GM23248 (cell line): ENCODE measurements around the gene DLG2. TPM values are rescaled to one million over a fixed set of nuclear protein-coding genes. Genes with fewer than 3 reads are reported as not detected.

Experiments
- DNase-seq: peaks from one replicate; pipeline ENCODE4 v3.0.0-alpha.2; 2015
- H2AFZ ChIP-seq: fragments of 200-600 bp; sonication (generic); 2 replicates; pipeline ENCODE4 v1.6.1; 2016; ENCODE audit warnings: antibody characterized with exemption
- H3F3A ChIP-seq: fragments of 200-600 bp; sonication (generic); 2 replicates; pipeline ENCODE4 v1.6.1; 2016; ENCODE audit warnings: mild to moderate bottlenecking, antibody characterized with exemption, mixed run types; ENCODE audit not compliant: insufficient read depth
- H3K27ac ChIP-seq: fragments of 200-600 bp; sonication (generic); 2 replicates; pipeline ENCODE4 v1.5.1; 2016; ENCODE audit warnings: mild to moderate bottlenecking
- H3K27me3 ChIP-seq: fragments of 200-600 bp; sonication (generic); replicated peaks from 2 replicates; pipeline ENCODE4 v1.6.1; 2016; ENCODE audit warnings: mild to moderate bottlenecking; ENCODE audit not compliant: insufficient read depth
- H3K36me3 ChIP-seq: fragments of 200-600 bp; sonication (generic); 2 replicates; pipeline ENCODE4 v1.6.1; 2016; ENCODE audit warnings: low read depth, mild to moderate bottlenecking
- H3K4me1 ChIP-seq: fragments of 200-600 bp; sonication (generic); 2 replicates; pipeline ENCODE4 v1.6.1; 2016; ENCODE audit warnings: mild to moderate bottlenecking; ENCODE audit not compliant: insufficient read depth
- H3K4me2 ChIP-seq: fragments of 200-600 bp; sonication (generic); one replicate; pipeline ENCODE4 v1.6.1; 2016; ENCODE audit warnings: mild to moderate bottlenecking; ENCODE audit not compliant: unreplicated experiment
- H3K4me3 ChIP-seq: fragments of 200-600 bp; sonication (generic); 2 replicates; pipeline ENCODE4 v1.5.1; 2016; ENCODE audit warnings: mild to moderate bottlenecking
- H3K79me2 ChIP-seq: fragments of 200-600 bp; sonication (generic); 2 replicates; pipeline ENCODE4 v1.6.1; 2016; ENCODE audit warnings: mild to moderate bottlenecking; ENCODE audit not compliant: insufficient read depth
- H3K9ac ChIP-seq: fragments of 200-600 bp; sonication (generic); 2 replicates; pipeline ENCODE4 v1.6.1; 2016; ENCODE audit warnings: mild to moderate bottlenecking
- H3K9me2 ChIP-seq: fragments of 200-600 bp; sonication (generic); 2 replicates; pipeline ENCODE4 v1.6.1; 2016; ENCODE audit warnings: mixed run types, mild to moderate bottlenecking, moderate library complexity; ENCODE audit not compliant: insufficient read depth
- H3K9me3 ChIP-seq: fragments of 200-600 bp; sonication (generic); one replicate; pipeline ENCODE4 v1.6.1; 2017; ENCODE audit warnings: low read depth
- H4K20me1 ChIP-seq: fragments of 200-600 bp; sonication (generic); 2 replicates; pipeline ENCODE4 v1.6.0; 2016; ENCODE audit not compliant: insufficient read depth
- EZH2 ChIP-seq: fragments of 200-600 bp; sonication (generic); IDR thresholded peaks from 2 replicates; pipeline ENCODE4 v1.6.1; 2018; ENCODE audit warnings: antibody characterized with exemption, mild to moderate bottlenecking; ENCODE audit not compliant: insufficient read depth, poor library complexity, severe bottlenecking
- EZH2phosphoT487 ChIP-seq: fragments of 200-600 bp; sonication (generic); IDR thresholded peaks from 2 replicates; pipeline ENCODE4 v1.6.1; 2018; ENCODE audit warnings: antibody characterized with exemption, moderate library complexity, mild to moderate bottlenecking, low read depth; ENCODE audit not compliant: insufficient read depth
- WGBS, 2 experiments: methylation state at CpG; one replicate each; pipeline ENCODE4 v1.1.6; 2015 to 2017; ENCODE audit warnings: low lambda C conversion rate in 2 of 2, low coverage in 1 of 2; ENCODE audit errors: missing lambda C conversion rate in 2 of 2; 5-methylcytosine and 5-hydroxymethylcytosine counted together
- in situ Hi-C: fragments of 300-500 bp; cut with MboI; formaldehyde crosslinking; loops from 2 replicates; pipeline ENCODE4 v1.15.0; 2020
- polyA plus RNA-seq: library from polyadenylated mRNA; unstranded; fragments of >200 nt; fragmentation: Nextera tagmentation; extraction: Ambion mirVana; gene quantifications from 2 replicates; pipeline ENCODE4 v1.2.1, GENCODE V29; 2016
- total RNA-seq: library from RNA; depleted of rRNA; stranded (reverse); fragments of >200 nt; shearing (Covaris generic); gene quantifications from 2 replicates; pipeline ENCODE4 v1.2.3, GENCODE V29; 2014

Gene DLG2
- total and polyA plus RNA-seq, 2 experiments from 2014 or later = 1.1 to 1.7 TPM

DNA sequence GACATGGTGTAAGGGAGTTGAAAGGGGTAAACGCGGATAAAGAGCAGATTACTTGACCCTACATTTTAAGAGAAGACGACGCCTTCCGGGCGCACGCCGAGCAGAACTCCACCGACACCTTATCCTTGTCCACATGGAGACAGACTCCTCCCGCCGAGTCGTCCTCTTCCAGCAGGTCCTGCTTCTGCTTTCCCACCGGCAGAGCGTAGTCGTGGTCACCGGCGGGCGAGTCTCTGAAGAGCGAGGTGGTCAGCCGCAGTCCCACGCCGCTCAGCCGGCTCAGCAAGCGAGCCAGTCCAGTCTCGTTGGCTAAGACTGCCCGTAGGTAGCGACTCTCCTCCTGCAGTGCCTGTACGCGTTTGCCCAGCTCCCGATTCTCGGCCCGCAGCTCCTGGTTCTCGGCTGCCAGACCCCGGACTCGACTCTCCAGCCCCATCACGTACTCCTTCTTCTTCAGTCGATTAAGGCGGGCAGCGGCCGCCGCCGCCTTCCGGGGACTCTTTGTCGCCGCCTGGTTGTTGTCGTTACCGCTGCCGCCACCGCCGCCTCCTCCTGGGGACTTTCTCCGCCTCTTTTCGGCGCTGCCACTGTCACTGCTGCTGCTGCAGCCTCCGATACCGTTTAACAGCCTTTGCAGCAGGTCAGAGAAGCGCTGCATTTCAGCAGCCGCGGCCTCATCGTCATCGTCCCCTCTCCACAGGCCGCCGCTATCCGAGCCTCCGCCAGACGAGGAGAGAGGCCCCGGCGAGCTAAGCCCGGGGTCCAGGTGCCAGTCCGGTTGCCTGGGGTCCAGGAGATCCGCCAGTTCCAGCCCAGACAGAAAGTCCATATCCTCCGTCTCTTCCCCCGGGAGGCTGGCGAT is 36.8 kb upstream of the DLG2 start:
- no peaks in the 10 kb centered on the region for H3K9me3 ChIP-seq
- in situ Hi-C loops = no loop called here
- H4K20me1 ChIP-seq = peaks cover 16% of the 10 kb centered on the region; the same call in 1 of the 2 replicates
- H3K27me3 ChIP-seq = no peaks in the 10 kb centered on the region
- H3K9me2 ChIP-seq = no peaks in the 10 kb centered on the region
- H3K4me1 ChIP-seq = peaks cover 30% of the 10 kb centered on the region
- H2AFZ ChIP-seq = peak overlapping the region; percentile 89
- DNase-seq = peak; percentile 75
- 0 out of 2 replicates have a peak, but pooled peaks cover 14% of the 10 kb centered on the region for H3F3A ChIP-seq
- H3K79me2 ChIP-seq = peaks cover 58% of the 10 kb centered on the region
- TF ChIP-seq EZH2 = no peak
- TF ChIP-seq EZH2phosphoT487 = no peak
- H3K4me2 ChIP-seq = peak overlapping the region; percentile 96
- H3K4me3 ChIP-seq = peak overlapping the region; percentile 87
- H3K9ac ChIP-seq = peak overlapping the region; percentile 99
- H3K27ac ChIP-seq = peak overlapping the region; percentile 99
- H3K36me3 ChIP-seq = peaks cover 26% of the 10 kb centered on the region
- WGBS, 2 experiments = 1 to 2% methylated on average over 66 to 73 of the region's 73 CpGs

DNA sequence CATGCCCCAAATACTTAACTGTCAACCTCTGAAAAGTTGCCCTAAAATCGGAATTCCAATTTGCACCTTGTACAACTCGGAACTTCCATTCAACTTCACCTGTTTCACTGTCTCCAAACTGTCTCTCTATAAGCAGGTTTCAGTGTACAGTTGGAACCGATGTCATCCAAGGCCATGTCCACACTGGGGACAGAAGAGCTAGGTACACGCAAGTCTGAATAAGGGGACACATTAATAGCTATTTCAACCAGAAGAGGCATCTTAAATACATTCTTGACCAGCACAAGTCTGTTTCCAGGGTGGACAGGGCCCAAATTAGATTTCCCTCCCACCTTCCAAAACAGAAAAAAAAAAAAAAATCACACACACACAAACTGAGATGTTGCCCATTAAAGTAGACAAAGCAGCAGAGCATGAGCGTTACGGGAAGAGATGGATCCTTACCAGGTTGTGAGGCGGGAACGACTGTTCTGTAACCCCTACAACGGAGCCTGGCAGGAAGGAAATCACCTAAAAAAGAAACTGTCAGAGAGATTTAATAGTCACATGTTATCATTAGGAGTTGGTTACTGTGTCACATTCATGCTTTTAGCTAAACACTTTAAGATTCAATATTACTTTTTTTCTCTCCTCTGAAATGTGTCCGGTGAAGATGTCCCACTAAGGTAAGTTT is 36.1 kb upstream of the DLG2 start:
- Histone ChIP-seq H3K9me3 (no peaks in the 10 kb centered on the region), H3F3A (0 out of 2 replicates have a peak, but pooled peaks cover 20% of the 10 kb centered on the region), H3K27ac (peak overlapping the region; percentile 99), H3K79me2 (peaks cover 66% of the 10 kb centered on the region), H3K9ac (peak overlapping the region; percentile 99), H3K9me2 (no peaks in the 10 kb centered on the region), H3K4me2 (peak overlapping the region; percentile 96), H3K36me3 (peaks cover 32% of the 10 kb centered on the region), H3K4me3 (peak overlapping the region; percentile 87), H4K20me1 (peaks cover 16% of the 10 kb centered on the region; the same call in 1 of the 2 replicates), H2AFZ (no peak overlapping the region), H3K27me3 (no peaks in the 10 kb centered on the region), H3K4me1 (peaks cover 37% of the 10 kb centered on the region)
- WGBS, 2 experiments = 0 to 2% methylated on average over 10 of the region's 10 CpGs
- peak; percentile 46 for DNase-seq
- TF ChIP-seq EZH2 = no peak
- no peak for TF ChIP-seq EZH2phosphoT487
- in situ Hi-C loops = no loop called here

DNA sequence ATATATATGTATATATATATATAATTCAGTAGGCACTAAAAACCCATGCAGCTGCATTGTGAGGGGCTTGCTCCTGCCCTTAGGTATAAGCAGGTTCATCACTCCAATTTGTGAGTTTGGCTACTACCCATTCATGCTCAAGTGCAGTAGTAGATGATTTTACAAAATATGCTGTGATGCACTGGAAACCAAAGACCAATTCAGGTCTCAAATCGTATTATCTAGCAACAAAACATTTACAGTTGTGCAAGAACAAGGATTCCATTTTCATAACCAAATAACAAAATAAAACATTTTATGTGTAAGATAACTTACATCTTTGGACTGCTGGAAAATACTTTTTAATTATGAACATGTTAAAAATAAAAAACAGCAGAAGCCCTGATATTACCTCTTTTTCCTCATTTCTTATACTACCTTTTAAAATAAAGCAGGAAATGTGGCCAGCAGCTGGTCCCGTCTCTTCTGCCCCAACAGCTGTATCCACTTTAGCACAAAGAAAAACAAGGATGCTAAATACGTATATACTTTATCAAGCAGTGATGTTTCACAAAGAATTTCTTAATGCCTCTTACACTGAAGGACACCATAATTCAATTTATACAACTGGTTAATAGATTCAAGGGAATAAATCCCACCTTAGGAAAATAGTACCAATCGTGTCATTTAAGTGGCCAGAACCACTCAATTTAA is 35.0 kb upstream of the DLG2 start:
- no peaks in the 10 kb centered on the region for H3K9me2 ChIP-seq
- H4K20me1 ChIP-seq = peaks cover 16% of the 10 kb centered on the region; the same call in 1 of the 2 replicates
- in situ Hi-C loops = no loop called here
- H3K9me3 ChIP-seq = no peaks in the 10 kb centered on the region
- peaks cover 43% of the 10 kb centered on the region for H3K4me1 ChIP-seq
- H3K4me3 ChIP-seq = peak overlapping the region; percentile 87
- H3K9ac ChIP-seq = peak overlapping the region; percentile 99
- H2AFZ ChIP-seq = no peak overlapping the region
- no peaks in the 10 kb centered on the region for H3K27me3 ChIP-seq
- peaks cover 43% of the 10 kb centered on the region for H3K36me3 ChIP-seq
- H3K4me2 ChIP-seq = peak overlapping the region; percentile 96
- peaks cover 77% of the 10 kb centered on the region for H3K79me2 ChIP-seq
- H3K27ac ChIP-seq = peak overlapping the region; percentile 99
- 2 to 3% methylated on average over 4 of the region's 4 CpGs for WGBS, 2 experiments
- H3F3A ChIP-seq = peaks cover 31% of the 10 kb centered on the region
- no peak for TF ChIP-seq EZH2
- no peak for TF ChIP-seq EZH2phosphoT487
- DNase-seq = peak; percentile 60

DNA sequence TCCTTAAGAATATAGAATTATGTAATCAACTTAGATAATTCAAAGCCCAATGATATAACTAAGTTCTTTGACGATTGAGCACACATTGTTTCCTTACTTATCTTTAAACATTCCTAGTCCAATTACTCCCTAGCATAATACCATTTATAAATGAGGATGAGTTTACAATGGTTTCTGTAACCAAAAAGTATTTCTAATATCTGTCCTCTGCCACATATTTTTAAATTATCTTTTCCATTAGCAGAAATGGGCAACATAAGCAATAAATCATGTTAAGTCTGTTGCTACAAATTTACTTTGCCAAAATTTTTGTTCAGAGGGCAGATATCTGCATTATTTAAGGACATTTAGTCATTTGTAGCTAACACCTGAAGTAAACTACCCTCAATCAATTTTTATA is 31.0 kb upstream of the DLG2 start:
- H3K4me3 ChIP-seq = no peak overlapping the region
- H2AFZ ChIP-seq = no peak overlapping the region
- in situ Hi-C loops = no loop called here
- H3K9me3 ChIP-seq = no peaks in the 10 kb centered on the region
- peaks cover 63% of the 10 kb centered on the region for H3F3A ChIP-seq
- TF ChIP-seq EZH2phosphoT487 (no peak), EZH2 (no peak)
- no peaks in the 10 kb centered on the region for H3K9me2 ChIP-seq
- 87 to 91% methylated on average over 1 of the region's 1 CpG for WGBS, 2 experiments
- peaks cover 14% of the 10 kb centered on the region; the same call in 1 of the 2 replicates for H4K20me1 ChIP-seq
- H3K79me2 ChIP-seq = peaks cover 98% of the 10 kb centered on the region
- H3K4me2 ChIP-seq = no peak overlapping the region
- peaks cover 43% of the 10 kb centered on the region for H3K4me1 ChIP-seq
- H3K36me3 ChIP-seq = peaks cover 68% of the 10 kb centered on the region
- H3K27ac ChIP-seq = no peak overlapping the region
- no peaks in the 10 kb centered on the region for H3K27me3 ChIP-seq
- no peak overlapping the region for H3K9ac ChIP-seq
- no peak for DNase-seq
